Measurements from ENCODE around the gene PILRB.
"Not testable (repeated sequence)": the region's sequence is repeated elsewhere in the genome, so short reads cannot be mapped to it uniquely, and the experiment has no call there.

Gene PILRB

GRCh38 chr7:100382234-100382853, 24.4 kb downstream of the PILRB start:
- TF ChIP-seq POLR2A (IDR thresholded peaks at IDR 0.05; ENCODE audit: extremely low read depth, insufficient read length): peak; percentile 47
- DNase-seq (ENCODE audit: low read depth): peak; percentile 59
- not testable (repeated sequence) for H3K4me3 ChIP-seq (ENCODE audit: low read depth, low read length)

- peak; percentile 33 for DNase-seq (ENCODE audit: low read depth)
- H3K4me3 ChIP-seq (ENCODE audit: low read depth, low read length): no peak overlapping the region
- TF ChIP-seq, protein P1, sequence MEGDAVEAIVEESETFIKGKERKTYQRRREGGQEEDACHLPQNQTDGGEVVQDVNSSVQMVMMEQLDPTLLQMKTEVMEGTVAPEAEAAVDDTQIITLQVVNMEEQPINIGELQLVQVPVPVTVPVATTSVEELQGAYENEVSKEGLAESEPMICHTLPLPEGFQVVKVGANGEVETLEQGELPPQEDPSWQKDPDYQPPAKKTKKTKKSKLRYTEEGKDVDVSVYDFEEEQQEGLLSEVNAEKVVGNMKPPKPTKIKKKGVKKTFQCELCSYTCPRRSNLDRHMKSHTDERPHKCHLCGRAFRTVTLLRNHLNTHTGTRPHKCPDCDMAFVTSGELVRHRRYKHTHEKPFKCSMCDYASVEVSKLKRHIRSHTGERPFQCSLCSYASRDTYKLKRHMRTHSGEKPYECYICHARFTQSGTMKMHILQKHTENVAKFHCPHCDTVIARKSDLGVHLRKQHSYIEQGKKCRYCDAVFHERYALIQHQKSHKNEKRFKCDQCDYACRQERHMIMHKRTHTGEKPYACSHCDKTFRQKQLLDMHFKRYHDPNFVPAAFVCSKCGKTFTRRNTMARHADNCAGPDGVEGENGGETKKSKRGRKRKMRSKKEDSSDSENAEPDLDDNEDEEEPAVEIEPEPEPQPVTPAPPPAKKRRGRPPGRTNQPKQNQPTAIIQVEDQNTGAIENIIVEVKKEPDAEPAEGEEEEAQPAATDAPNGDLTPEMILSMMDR (IDR thresholded peaks at IDR 0.05; ENCODE audit: low read depth, low read length): no peak
- TF ChIP-seq MAX (IDR thresholded peaks at IDR 0.05; ENCODE audit: low read depth, low read length) (no peak), POLR2A (IDR thresholded peaks at IDR 0.05; ENCODE audit: extremely low read depth, insufficient read length) (no peak), MYC (IDR thresholded peaks at IDR 0.05; ENCODE audit: low read depth, low read length) (no peak)
These were observed 26.8 kb downstream of the PILRB start for GRCh38 chr7:100384628-100385294.

GRCh38 chr7:100386940-100387339, 29.0 kb downstream of the PILRB start:
- H3K4me3 ChIP-seq (ENCODE audit: low read depth, low read length): no peak overlapping the region
- DNase-seq (ENCODE audit: low read depth): no peak
- TF ChIP-seq, protein P1 (IDR thresholded peaks at IDR 0.05; ENCODE audit: low read depth, low read length): no peak
- no peak for TF ChIP-seq POLR2A (IDR thresholded peaks at IDR 0.05; ENCODE audit: extremely low read depth, insufficient read length)
- no peak for TF ChIP-seq MYC (IDR thresholded peaks at IDR 0.05; ENCODE audit: low read depth, low read length)
- no peak for TF ChIP-seq MAX (IDR thresholded peaks at IDR 0.05; ENCODE audit: low read depth, low read length)

DNA sequence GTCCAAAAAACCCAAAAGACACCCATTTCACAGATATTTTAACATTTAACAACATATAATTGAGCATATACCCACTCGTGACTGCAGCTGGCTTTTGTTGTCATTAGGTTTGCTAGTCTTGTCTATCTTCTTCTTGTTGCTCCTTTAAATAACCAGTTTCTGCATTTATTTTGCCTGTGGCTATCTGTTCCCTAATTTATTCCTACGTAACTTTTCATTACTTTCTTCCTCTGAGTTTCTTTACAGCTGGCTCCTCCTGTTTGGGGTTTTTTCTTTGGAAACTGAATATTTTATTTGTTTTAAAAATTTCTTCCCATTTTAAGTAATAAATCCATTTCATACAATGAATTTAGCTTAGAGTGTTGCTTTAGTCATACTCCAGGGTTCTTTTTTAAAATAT, 29.8 kb downstream of the PILRB start:
- DNase-seq (ENCODE audit: low read depth): no peak
- H3K4me3 ChIP-seq (ENCODE audit: low read depth, low read length): no peak overlapping the region
- TF ChIP-seq MAX (IDR thresholded peaks at IDR 0.05; ENCODE audit: low read depth, low read length): no peak
- TF ChIP-seq, protein P1 (IDR thresholded peaks at IDR 0.05; ENCODE audit: low read depth, low read length): no peak
- TF ChIP-seq POLR2A (IDR thresholded peaks at IDR 0.05; ENCODE audit: extremely low read depth, insufficient read length): no peak
- no peak for TF ChIP-seq MYC (IDR thresholded peaks at IDR 0.05; ENCODE audit: low read depth, low read length)

DNA sequence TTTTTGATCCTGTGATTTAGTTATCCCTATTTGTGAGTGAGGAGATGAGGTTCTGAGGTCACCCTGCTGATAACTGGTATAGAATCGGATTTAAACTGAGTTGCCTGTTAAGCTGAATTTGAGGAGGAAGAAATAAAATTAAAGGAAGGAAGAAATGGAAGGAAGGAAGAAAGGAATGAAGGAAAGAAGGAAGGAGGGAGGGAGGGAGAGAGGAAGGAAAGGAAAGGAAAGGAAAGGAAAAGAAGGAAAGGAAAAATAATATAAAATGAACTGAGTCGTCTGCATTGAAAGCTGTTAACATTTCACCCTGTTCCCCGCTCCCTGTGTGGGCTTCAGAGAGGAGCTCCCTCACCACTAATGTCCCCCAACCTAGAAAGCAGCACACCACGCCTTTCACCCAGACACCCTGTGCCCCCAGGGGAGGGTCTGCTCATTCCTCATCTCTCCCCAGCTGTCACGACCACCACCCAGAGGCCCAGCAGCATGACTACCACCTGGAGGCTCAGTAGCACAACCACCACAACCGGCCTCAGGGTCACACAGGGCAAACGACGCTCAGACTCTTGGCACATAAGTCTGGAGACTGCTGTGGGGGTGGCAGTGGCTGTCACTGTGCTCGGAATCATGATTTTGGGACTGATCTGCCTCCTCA, 31.6 kb downstream of the PILRB start:
- no peak overlapping the region for H3K4me3 ChIP-seq (ENCODE audit: low read depth, low read length)
- TF ChIP-seq POLR2A (IDR thresholded peaks at IDR 0.05; ENCODE audit: extremely low read depth, insufficient read length) (no peak), MAX (IDR thresholded peaks at IDR 0.05; ENCODE audit: low read depth, low read length) (no peak; the same call in 1 of the 2 replicates), MYC (IDR thresholded peaks at IDR 0.05; ENCODE audit: low read depth, low read length) (no peak)
- TF ChIP-seq, protein P1 (IDR thresholded peaks at IDR 0.05; ENCODE audit: low read depth, low read length): no peak
- peak; percentile 53 for DNase-seq (ENCODE audit: low read depth)

Data from NB4 (cell line).